Uterus (tissue), 4 donors: ENCODE measurements around the gene NMNAT3. TPM values are rescaled to one million over a fixed set of nuclear protein-coding genes. Genes with fewer than 3 reads are reported as not detected.

Experiments used
- DNase-seq, 2 donors: peaks; one replicate each; pipeline ENCODE4 v3.0.0-alpha.2; 2019 to 2020
- H3K27ac ChIP-seq, 2 donors: fragments of 200-600 bp; sonication (generic); 1 replicate in 1 of 2; 2 replicates in 1 of 2; pipeline ENCODE4 v1.5.1; 2016 to 2018
- H3K27me3 ChIP-seq, 2 donors: fragments of 200-600 bp; sonication (generic); one replicate each; pipeline ENCODE4 v1.5.1; 2018 to 2019; ENCODE audit warnings: control low read depth in 1 of 2
- H3K36me3 ChIP-seq, 2 donors: fragments of 200-600 bp; sonication (generic); one replicate each; pipeline ENCODE4 v1.5.1; 2019; ENCODE audit warnings: control low read depth in 1 of 2
- H3K4me1 ChIP-seq, 2 donors: fragments of 200-600 bp; sonication (generic); one replicate each; pipeline ENCODE4 v1.5.1; 2018 to 2019; ENCODE audit warnings: control low read depth in 1 of 2
- H3K4me3 ChIP-seq, 2 donors: fragments of 200-600 bp; sonication (generic); 1 replicate in 1 of 2; 2 replicates in 1 of 2; pipeline ENCODE4 v1.5.1; 2018 to 2019; ENCODE audit warnings: mild to moderate bottlenecking in 1 of 2
- H3K9me3 ChIP-seq, 2 donors: fragments of 200-600 bp; sonication (generic); one replicate each; pipeline ENCODE4 v1.5.1; 2019; ENCODE audit warnings: control low read depth in 1 of 2
- CTCF ChIP-seq, 4 experiments: fragments of 200-600 bp in 2 of 4; fragments of 450-650 bp in 2 of 4; sonication (generic) in 2 of 4; IDR thresholded peaks; one replicate each; pipeline ENCODE4 v1.5.1; 2016 to 2019; ENCODE audit warnings: antibody characterized with exemption in 4 of 4, mild to moderate bottlenecking in 2 of 4, moderate library complexity in 1 of 4
- POLR2A ChIP-seq, 2 donors: fragments of 450-650 bp; IDR thresholded peaks; one replicate each; pipeline ENCODE4 v1.6.1; 2016; ENCODE audit warnings: antibody characterized with exemption in 2 of 2, mild to moderate bottlenecking in 1 of 2, moderate library complexity in 1 of 2
- intact Hi-C: fragments of 100-400 bp; cut with DNase I; formaldehyde crosslinking; loops from one replicate; pipeline ENCODE4 v1.15.1; 2023; ENCODE audit warnings: low total_unique reads
- total RNA-seq, 4 donors: library from RNA; depleted of rRNA in 3 of 4; stranded (reverse); fragments of >200 nt in 3 of 4; gene quantifications; one replicate each; pipeline versions ENCODE4 v1.1.0 to v1.2.4, GENCODE V29; 2014 to 2023
- donor health status: DM: yes; HTN: yes; CAD: no.

The NMNAT3 gene
- total RNA-seq, 4 donors from 2014 or later = 2.4 to 17.2 (median 7.5) TPM

DNA sequence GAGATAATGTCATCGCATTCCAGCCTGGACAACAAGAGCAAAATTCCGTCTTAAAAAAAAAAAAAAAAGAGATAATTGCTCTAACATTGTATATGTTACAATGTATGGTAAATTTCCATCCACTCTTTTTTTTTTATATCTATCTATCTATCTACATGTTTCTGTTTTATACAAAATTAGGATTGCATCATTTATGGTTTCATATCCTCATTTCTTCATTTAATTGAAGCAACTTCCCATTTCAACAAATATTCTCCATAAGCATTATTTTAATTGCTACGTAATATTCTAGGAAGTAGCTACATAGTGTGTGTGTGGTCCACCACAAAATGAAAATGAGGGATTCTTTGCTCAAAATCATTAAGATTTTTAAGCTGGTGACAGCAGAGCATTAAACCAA, 156.6 kb downstream of the NMNAT3 start:
- no peak for TF ChIP-seq POLR2A (IDR thresholded peaks at IDR 0.05)
- Histone ChIP-seq H3K4me1 (no peaks in the 10 kb centered on the region), H3K9me3 (no peaks in the 10 kb centered on the region), H3K27ac (no peak overlapping the region), H3K27me3 (no peaks in the 10 kb centered on the region), H3K4me3 (no peak overlapping the region), H3K36me3 (no peaks in the 10 kb centered on the region)
- no peak for DNase-seq
- intact Hi-C loops = no loop called here

GRCh38 chr3:139519998-139520737, 157.6 kb downstream of the NMNAT3 start:
- no peak overlapping the region for H3K27ac ChIP-seq
- intact Hi-C loops = no loop called here
- no peak for TF ChIP-seq POLR2A (IDR thresholded peaks at IDR 0.05)
- peak in 1 of 4 experiments; percentile 29 for TF ChIP-seq CTCF (IDR thresholded peaks at IDR 0.05)

GRCh38 chr3:139518926-139519842, 158.6 kb downstream of the NMNAT3 start:
- Histone ChIP-seq H3K27me3 (no peaks in the 10 kb centered on the region), H3K4me3 (no peak overlapping the region), H3K9me3 (no peaks in the 10 kb centered on the region), H3K4me1 (no peaks in the 10 kb centered on the region), H3K27ac (no peak overlapping the region), H3K36me3 (no peaks in the 10 kb centered on the region)
- TF ChIP-seq CTCF (IDR thresholded peaks at IDR 0.05) (no peak), POLR2A (IDR thresholded peaks at IDR 0.05) (no peak)
- intact Hi-C loops = no loop called here
- no peak for DNase-seq

More at GRCh38 chr3:139519998-139520737, 157.6 kb downstream of the NMNAT3 start:
- Histone ChIP-seq H3K36me3 (no peaks in the 10 kb centered on the region), H3K27me3 (no peaks in the 10 kb centered on the region), H3K9me3 (no peaks in the 10 kb centered on the region), H3K4me3 (no peak overlapping the region), H3K4me1 (no peaks in the 10 kb centered on the region)
- no peak for DNase-seq

- Histone ChIP-seq H3K4me1 (no peaks in the 10 kb centered on the region), H3K36me3 (no peaks in the 10 kb centered on the region), H3K4me3 (no peak overlapping the region), H3K9me3 (no peaks in the 10 kb centered on the region), H3K27me3 (no peaks in the 10 kb centered on the region), H3K27ac (no peak overlapping the region)
- intact Hi-C loops = no loop called here
- TF ChIP-seq POLR2A (IDR thresholded peaks at IDR 0.05) = no peak
- TF ChIP-seq CTCF (IDR thresholded peaks at IDR 0.05) = no peak
- no peak for DNase-seq
Measured at GRCh38 chr3:139518306-139518705, 159.5 kb downstream of the NMNAT3 start.

GRCh38 chr3:139517321-139518065, 160.3 kb downstream of the NMNAT3 start:
- Histone ChIP-seq H3K27ac (no peak overlapping the region), H3K9me3 (no peaks in the 10 kb centered on the region), H3K4me3 (no peak overlapping the region), H3K36me3 (no peaks in the 10 kb centered on the region), H3K27me3 (no peaks in the 10 kb centered on the region), H3K4me1 (no peaks in the 10 kb centered on the region)
- TF ChIP-seq POLR2A (IDR thresholded peaks at IDR 0.05) (no peak), CTCF (IDR thresholded peaks at IDR 0.05) (no peak)
- intact Hi-C loops = no loop called here
- no peak for DNase-seq
